GM19328 (cell line): Measurements from ENCODE around the gene NEMP1.
"Not testable (repeated sequence)": the region's sequence is repeated elsewhere in the genome, so short reads cannot be mapped to it uniquely, and the experiment has no call there.

Experiments
- ATAC-seq: cut with Tn5 transposase; IDR thresholded peaks from one replicate; pipeline ENCODE4 v1.9.1; 2021; ENCODE audit warnings: mild to moderate bottlenecking, moderate library complexity; ENCODE audit not compliant: unreplicated experiment

The NEMP1 gene

GRCh38 chr12:57091638-57092528 lies 13.3 kb upstream of the NEMP1 start:
- no peak for ATAC-seq

DNA sequence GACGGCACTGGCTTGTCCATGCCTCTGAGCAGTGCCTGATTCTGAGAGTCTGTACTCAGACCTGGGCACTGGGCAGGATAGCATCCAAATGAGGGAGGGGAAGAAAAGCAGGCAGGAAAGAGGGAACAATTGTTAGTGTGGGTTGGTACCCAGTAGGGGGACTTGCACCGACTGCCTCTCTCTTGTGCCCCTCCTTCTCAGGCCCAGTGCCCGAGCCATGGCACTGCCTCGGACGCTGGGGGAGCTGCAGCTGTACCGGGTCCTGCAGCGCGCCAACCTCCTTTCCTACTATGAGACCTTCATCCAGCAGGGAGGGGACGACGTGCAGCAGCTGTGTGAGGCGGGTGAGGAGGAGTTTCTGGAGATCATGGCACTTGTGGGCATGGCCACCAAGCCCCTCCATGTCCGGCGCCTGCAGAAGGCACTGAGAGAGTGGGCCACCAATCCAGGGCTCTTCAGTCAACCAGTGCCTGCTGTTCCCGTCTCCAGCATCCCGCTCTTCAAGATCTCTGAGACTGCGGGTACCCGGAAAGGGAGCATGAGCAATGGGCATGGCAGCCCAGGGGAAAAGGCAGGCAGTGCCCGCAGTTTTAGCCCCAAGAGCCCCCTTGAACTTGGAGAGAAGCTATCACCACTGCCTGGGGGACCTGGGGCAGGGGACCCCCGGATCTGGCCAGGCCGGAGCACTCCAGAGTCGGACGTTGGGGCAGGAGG lies 12.5 kb upstream of the NEMP1 start:
- no peak for ATAC-seq

DNA sequence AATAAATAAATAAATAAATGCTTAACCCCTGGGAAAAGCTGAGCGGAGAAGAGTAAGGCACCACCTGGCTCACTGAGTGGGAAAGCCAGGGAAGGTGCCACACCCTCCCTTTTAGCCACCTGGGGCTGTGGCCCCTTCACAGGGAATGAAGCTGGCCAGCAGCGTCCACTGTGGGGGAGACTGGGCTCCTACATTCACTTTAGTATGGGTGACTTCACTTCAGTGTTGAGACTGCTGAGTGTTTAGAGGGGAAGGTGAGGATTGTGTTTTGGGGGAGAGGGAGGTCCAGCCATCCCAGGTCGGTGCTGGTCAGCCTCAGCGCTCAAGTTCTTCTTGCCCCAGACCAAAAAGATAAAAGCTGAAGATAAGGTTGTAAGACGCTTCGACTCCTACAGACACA lies 11.9 kb upstream of the NEMP1 start:
- no peak for ATAC-seq

DNA sequence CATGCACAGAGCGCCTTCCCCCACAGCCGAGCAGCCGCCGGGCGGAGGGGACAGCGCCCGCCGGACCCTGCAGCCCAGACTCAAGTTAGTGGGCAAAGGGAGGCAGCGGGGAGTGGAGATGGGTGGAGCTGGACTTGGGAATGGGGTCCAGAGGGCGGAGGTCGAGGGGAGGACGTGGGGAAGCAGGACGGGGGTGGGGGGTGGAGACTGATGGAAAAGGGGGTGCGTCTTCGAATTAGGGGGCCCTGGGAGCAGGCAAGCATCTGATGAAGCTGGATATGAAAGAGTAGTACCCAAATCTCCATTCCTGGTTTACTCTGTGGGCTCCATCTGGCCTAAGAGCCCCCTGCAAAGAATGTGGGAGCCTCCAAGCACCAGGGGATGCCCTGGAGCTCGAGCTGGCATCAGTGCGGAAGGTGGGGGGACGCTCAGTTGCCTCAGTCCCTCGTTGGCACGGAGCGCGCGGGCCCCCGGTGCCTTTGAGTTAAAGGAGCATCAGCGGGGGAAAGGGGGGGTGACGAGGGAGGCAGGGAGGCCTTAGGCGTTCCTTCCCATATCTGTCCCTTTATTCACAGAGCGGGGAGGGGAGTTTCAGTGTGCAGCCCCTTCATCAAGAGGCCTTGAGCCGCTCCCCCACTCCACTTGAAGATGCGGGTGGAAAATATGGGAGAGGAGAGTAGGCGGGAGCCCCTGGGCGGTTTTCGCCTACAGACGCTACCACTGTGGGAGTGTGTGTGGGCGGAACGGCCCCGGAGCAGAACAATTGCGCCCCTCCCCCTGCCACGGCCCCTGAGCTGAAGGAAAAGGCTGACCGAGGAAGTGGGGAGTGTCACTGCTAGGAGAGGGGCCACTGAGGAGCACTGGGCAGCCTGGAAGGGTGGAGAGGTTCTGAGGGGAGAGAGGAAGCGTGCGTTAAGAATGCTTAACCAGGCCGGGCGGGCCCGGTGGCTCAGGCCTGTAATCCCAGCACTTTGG lies 11.0 kb upstream of the NEMP1 start:
- no peak for ATAC-seq

- ATAC-seq, result peak; percentile 52
Observed at GRCh38 chr12:57088354-57089270, 10.0 kb upstream of the NEMP1 start, which contains the start of gene NAB2. NAB2 (plus strand) TSS chr12:57089114; CDS start chr12:57089272, 158 bp downstream.

DNA sequence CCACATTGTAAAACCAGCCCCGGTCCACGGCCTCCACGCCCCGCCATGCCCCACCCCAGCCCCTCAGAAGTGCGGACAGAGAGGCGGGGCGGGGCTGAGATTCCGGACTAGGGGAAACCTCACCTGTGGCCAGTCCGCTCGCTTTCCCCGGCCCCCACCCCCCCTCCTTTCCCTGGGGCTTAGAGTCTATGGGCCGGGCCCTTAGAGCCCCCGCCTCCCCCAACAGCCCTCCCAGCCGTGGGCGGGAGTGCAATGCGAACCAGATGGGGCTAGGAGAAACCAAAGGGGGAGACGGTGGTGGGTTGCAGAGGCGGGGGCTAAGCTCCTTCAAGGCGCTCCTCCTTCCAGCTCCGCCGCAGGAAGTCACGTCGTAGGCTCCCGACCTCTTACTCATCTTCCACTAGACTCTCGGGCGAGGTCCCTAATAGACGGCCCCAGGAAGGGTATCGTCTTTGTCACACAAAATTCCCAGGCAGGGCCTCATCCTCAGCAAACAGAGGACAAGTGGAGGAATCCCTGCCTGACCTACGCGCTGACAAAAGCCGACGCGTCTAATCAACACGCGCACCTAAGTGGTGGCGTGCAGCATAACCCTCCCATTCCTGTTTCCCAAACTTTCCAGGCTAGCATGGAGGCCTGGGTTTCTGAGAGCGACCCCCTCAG lies 9.2 kb upstream of the NEMP1 start:
- ATAC-seq, result peak; percentile 29

DNA sequence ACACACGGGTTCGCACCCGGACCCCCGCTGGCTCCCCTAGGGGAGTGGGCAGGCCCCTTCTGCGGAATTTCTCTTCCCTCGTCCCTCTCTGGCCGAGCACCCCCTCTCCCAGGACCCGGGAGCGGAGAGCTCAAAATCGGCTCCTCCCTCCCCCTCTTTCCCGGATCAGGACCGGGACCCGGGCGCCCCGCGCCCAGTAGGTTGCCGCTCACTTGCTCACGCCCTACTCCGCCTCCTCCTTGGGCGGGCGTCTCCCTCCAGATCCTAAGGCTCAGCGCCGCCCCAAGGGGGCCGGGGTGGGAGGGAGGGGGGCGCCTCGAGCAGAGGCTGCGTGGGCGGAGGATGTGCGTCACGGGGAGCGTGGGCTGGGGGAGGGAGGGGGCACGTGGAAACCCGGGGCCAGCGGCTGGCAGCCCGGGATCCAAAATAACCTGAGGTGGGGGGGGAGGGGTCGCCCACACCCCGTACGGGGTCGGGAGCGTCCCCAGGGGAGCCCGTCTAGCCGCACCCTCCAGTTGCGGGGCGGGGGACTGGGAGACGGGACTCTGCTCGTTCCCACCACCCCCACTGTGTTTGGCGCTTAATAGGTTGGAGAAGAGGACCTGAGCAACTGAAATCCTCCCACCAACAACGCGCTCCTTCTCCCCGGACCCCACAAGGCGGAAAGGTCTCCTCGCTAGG lies 8.6 kb upstream of the NEMP1 start:
- ATAC-seq, result peak; percentile 30

- ATAC-seq, result no peak
Observed at GRCh38 chr12:57086493-57087009, 8.0 kb upstream of the NEMP1 start.

DNA sequence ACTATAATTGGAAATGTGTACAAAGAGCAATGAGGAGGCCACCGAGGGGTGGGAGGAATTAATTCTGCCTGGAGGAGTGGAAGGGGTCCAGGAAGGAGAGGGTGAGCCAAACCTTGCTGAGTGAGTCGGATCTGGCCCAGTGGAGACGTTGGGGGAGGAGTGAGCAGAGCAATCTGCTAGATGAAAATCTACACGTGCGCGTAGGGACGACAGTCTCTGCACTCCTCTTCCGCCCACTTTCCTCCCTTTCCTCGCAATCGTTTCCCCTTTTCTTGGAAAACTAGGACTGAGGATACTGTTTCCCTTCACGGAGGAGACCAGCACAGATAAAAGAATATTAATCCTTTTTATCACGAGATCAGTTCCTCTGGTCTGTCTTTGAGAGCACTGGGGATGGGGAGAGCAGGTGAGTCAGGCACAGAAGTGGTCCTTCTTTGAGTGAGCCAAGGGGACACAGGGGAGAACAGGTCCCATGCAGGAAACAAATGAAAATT lies 7.5 kb upstream of the NEMP1 start:
- no peak for ATAC-seq

DNA sequence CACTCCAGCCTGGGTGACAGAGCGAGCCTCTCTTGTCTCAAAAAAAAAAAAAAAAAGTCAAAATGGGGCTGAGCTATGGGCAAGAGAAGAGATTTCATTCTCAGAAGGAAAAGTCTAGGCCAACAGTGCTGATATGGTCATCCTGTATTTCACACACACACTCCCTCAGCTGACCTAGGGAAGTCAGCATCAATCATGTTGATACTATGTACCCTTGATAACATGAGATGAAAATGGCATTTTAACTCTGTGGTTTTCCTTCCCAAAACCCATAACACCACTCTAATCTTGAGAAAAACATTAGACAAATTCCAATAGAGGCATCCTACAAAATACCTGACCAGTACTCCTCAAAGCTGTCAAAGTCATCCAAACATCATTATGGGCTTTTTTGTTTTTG lies 2.3 kb upstream of the NEMP1 start:
- no peak for ATAC-seq

GRCh38 chr12:57079821-57080220 lies 1.2 kb upstream of the NEMP1 start:
- ATAC-seq, result no peak

- ATAC-seq, result not testable (repeated sequence)
Observed at GRCh38 chr12:57073566-57074450, 4.8 kb downstream of the NEMP1 start.

- ATAC-seq, result no peak
Observed at GRCh38 chr12:57072661-57073060, 5.9 kb downstream of the NEMP1 start.

DNA sequence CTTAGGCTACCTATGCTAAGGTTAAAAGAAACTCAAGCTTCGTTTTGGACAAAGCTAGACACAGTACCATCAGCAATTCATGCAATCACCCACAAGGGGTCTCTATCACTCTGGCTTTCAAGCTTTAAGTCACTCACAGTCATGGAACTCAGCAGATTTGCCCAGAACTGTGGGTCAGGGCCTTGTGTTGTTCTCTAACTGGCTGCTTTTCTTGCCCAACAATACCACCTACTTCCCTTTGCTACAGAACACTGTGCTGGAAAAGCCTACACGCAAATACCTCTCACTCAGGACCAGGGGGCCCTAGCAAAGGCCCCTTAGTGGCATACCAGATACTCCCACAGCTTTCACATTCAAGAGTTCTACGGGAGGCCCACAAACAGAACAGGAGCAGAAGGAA lies 9.1 kb downstream of the NEMP1 start:
- ATAC-seq, result no peak

GRCh38 chr12:57066245-57066644 lies 12.3 kb downstream of the NEMP1 start:
- ATAC-seq, result no peak

DNA sequence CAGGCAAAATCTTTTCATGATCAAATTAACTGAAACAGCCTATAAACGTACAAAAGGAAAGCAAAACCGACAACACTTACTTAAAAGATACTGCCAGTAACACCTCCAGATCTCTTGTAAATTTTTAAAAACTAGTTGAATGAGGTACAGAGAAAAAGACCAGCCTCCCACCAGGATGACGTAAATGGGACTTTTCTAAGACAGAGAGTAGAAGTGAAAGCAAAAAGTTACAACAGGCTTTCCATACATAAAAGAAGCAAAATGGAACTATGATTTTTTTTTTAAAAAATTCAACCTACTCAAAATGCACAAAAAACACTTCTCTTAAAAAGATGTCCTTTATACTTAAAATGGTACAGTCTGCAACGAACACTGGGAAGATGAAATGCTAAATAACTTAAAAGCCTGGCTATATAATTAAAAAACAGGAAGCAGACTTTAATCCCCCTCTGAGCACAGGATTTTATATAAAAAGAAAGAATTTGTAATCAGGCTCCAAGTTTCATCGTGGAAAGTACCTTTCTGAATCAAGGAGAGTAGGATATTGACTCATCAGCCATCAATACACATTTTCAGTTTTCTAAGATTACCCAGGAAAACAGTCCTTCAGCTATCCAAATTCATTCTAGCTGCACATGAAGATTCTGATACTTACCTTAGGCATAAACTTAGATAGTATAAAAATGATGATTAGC lies 14.5 kb downstream of the NEMP1 start:
- no peak for ATAC-seq

DNA sequence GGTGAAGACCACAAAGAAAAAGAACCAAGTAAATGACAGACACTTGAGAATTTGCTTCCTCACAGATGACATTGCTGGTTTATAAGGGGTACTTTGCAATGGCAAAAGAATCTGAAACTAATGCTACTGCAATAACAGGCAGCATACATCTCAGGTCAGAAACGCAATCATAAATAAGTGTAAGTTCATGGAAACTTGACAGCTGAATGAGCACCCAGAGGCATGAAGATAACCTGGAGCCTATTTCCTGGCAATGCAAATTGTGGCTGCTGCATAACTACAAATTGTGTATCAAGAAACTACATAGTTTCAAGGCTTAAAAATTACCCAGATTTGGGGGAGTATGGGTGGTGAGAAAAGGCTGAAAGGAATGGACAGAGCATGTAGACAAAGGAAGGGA lies 20.1 kb downstream of the NEMP1 start:
- no peak for ATAC-seq
